ENCODE results near the gene TAF1A.

The TAF1A gene

GRCh38 chr1:222535455-222535854 lies 54.3 kb downstream of the TAF1A start:
- DNase-seq (ENCODE audit: low read depth in 2 of 2), result no peak

GRCh38 chr1:222530852-222531251 lies 58.9 kb downstream of the TAF1A start:
- no peak for DNase-seq (ENCODE audit: low read depth in 2 of 2)

GRCh38 chr1:222529916-222530315 lies 59.8 kb downstream of the TAF1A start:
- no peak for DNase-seq (ENCODE audit: low read depth in 2 of 2)

GRCh38 chr1:222529181-222529580 lies 60.6 kb downstream of the TAF1A start:
- no peak for DNase-seq (ENCODE audit: low read depth in 2 of 2)

- DNase-seq (ENCODE audit: low read depth in 2 of 2), result no peak
These were observed 63.8 kb downstream of the TAF1A start for GRCh38 chr1:222525951-222526350.

- no peak for DNase-seq (ENCODE audit: low read depth in 2 of 2)
These were observed 65.9 kb downstream of the TAF1A start for GRCh38 chr1:222523852-222524251.

- DNase-seq (ENCODE audit: low read depth in 2 of 2), result no peak
These were observed 67.4 kb downstream of the TAF1A start for GRCh38 chr1:222522105-222522915.

- DNase-seq (ENCODE audit: low read depth in 2 of 2), result no peak
These were observed 68.2 kb downstream of the TAF1A start for GRCh38 chr1:222521299-222522104.
